Amygdala (tissue), 56 donors: ENCODE data around the gene GCNT2.
"Not testable (repeated sequence)": the region's sequence is repeated elsewhere in the genome, so short reads cannot be mapped to it uniquely, and the experiment has no call there.

Experiments
- DNase-seq, 56 donors: peaks; one replicate each; lab custom pipeline; 2025; lab: John Stamatoyannopoulos, UW

GCNT2 gene

DNA sequence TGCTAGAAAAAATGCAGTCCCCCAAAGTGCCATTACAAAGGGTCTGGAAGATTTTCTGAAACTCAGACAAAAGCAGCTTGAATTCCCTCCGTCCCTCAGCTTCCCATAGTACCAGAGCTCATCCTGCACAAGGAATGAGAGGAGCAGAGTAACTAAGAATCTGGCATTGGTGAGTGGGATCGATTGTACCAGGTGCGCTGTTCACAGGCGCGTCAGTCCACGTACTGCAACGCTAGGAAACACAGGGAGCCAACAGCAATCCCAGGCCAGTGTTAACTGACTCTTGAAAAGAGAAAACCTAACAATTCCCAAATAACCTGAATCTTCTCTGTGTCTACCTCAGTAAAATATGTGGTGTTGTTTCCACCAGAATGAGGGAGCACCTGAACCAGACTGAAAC lies 77.9 kb downstream of the GCNT2 start:
- no peak for DNase-seq

DNA sequence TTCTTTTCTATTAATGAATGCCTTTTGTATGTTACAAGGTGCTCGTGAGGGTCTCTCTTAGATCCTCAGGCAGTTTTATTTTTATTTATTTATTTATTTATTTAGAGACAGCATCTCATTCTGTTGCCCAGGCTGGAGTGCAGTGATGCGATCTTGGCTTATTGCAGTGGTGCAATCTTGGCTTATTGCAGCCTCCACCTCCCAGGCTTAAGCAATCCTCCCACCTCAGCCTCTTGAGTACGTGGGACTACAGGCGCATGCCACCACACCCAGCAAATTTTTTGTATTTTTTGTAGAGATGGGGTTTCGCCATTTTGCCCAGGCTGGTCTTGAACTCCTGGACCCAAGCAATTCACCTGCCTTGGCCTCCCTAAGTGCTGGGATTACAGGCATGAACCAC lies 79.5 kb downstream of the GCNT2 start:
- DNase-seq: not testable (repeated sequence)

DNA sequence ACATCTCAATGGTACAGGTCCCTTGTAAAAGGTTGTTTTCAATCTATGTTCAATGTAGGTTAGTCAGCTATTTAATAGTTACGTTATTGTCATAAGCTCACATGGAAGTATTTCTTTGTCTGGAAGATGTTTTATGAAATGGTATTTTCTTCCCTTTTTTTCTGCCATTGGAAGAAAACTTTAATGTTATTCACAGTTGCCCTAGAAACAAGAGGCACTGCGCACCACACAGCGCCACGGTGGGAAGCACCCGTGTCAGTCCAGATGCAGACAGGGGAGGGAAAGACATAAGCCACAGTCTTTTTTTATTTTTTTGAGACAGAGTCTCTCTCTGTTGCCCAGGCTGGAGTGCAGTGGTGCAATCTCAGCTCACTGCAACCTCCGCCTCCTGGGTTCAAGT lies 82.1 kb downstream of the GCNT2 start:
- no peak for DNase-seq

DNA sequence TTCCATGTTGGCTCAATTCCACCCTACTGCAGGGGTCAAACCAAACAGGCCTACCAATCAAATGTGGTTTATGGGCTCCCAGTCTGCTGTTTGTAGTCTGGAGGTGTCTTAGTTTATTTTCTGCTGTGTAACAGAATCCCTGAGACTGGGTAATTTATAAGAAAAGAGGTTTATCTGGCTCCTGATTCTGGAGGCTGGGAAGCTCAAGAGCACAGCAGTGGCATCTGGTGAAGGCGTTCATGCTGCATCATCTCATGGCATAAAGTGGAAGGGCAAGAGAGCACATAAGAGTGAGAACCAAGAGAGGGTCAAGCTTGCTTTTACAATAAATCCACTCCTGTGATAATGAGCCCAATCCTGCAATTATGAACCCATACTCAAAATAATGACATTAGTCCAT lies 87.9 kb downstream of the GCNT2 start:
- no peak for DNase-seq

DNA sequence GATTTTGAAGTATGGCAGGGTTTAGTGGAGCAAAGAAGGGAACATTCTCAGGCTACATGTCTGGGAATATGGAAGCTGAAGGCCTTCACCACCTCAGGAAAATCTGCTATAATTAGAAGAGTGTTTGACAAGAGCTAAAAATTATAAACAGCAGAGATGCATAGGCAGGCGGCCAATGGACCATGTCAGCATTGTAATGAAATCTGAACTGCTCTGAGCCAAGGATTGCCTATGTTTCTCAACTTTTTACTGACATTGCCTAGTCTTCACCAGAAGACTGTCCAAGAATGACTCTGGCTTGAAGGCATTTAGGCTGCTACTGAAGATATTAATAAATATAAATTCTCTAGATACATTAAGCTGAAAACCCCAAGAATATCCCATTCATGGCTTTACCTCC lies 89.1 kb downstream of the GCNT2 start:
- no peak for DNase-seq

DNA sequence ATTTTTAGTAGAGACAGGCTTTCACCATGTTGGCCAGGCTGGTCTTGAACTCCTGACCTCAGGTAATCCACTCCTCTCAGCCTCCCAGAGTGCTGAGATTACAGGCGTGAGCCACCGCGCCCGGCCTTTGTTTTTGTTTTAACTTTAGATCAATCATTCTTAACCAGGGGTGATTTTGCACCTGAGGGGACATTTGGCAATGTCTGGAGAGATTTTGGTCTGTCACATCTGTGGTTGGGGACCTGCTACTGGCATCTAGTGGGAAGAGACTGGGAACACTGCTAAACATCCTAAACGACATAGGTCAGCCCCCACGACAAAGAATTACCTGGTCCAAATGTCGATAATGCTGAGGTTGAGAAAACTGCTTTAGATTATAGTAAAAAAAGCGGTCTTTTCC lies 91.0 kb downstream of the GCNT2 start:
- no peak for DNase-seq

DNA sequence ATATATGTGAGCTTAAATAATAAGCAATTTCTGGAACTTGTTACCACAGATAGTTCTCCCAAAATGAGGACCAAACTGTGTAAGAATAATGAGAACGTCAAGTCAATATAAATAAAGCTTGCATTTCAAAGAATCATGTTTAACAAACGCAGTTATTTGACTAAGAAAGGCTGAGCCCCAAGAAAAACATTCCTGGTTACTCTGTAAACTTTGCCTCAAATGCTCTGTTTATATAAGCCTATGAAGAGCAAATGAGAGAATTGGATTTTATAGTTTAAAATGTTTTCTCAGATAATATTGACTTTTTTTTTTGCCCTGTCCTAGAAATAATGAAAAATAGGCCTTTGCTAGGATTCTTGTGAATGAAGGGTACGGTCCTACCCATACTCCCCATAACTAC lies 91.9 kb downstream of the GCNT2 start:
- no peak for DNase-seq

DNA sequence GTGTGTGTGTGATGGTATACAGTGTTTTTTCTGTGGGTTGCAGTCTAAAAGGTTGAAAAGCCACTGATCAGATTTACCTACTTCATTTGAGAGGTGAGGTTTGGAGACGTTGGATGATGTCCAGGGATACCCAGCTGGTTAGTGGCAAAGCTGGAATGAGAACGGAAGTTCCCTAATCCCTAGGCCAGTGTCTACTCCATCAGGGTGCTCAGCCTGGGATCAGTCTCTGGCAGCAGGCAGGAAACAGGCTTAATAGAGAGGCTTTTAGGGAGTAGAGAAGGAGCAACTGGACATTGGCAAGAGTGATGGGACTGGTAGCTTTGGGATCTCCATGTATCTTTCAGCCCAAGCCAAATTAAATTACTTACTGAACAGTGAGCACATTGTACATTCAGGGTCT lies 92.6 kb downstream of the GCNT2 start:
- no peak for DNase-seq

DNA sequence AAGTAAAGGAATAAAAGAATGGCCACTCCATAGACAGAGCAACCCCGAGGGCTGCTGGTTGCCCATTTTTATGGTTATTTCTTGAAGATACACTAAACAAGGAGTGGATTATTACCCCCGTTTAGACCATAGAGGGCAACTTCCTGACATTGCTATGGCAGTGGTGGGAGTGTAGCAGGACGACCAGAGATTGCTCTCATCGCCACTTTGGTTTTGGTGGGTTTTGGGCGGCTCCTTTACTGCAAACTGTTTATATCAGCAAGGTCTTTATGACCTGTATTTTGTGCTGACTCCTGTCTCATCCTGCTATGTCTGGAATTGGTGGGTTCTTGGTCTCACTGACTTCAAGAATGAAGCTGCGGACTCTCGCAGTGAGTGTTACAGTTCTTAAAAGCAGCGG lies 94.5 kb downstream of the GCNT2 start:
- no peak for DNase-seq

DNA sequence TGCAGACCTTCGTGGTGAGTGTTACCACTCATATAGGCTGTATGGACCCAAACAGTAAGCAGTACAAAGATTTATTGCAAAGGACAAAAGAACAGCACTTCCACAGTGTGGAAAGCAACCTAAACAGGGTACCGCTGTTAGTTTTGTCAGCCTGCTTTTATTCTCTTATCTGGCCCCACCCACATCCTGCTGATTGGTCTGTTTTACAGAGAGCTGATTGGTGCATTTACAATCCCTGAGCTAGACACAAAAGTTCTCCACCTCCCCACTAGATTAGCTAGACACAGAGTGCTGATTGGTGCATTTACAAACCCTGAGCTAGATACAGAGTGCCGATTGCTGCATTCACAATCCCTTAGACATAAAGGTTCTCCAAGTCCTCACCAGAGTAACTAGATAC lies 95.1 kb downstream of the GCNT2 start:
- DNase-seq: not testable (repeated sequence)

DNA sequence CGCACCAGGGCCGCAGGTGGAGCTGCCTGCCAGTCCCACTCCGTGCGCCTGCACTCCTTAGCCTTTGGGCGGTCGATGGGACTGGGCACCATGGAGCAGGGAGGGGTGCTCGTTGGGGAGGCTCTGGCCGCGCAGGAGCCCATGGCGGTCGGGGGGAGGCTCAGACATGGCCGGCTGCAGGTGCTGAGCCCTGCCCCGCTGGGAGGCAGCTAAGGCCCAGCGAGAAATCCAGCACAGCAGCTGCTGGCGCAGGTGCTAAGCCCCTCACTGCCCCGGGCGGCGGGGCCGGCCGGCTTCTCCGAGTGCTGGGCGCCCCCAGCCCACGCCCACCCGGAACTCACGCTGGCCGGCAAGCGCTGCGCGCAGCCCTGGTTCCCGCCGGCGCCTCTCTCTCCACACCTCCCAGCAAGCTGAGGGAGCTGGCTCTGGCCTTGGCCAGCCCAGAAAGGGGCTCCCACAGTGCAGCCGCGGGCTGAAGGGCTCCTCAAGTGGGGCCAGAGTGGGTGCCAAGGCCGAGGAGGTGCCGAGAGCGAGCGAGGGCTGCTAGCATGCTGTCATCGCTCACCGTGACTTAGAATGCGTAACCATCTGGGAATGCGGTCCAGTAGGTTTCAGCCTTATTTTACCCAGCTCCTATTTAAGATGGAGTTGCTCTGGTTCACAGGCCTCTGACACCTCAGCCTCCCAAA lies 96.0 kb downstream of the GCNT2 start:
- no peak for DNase-seq

DNA sequence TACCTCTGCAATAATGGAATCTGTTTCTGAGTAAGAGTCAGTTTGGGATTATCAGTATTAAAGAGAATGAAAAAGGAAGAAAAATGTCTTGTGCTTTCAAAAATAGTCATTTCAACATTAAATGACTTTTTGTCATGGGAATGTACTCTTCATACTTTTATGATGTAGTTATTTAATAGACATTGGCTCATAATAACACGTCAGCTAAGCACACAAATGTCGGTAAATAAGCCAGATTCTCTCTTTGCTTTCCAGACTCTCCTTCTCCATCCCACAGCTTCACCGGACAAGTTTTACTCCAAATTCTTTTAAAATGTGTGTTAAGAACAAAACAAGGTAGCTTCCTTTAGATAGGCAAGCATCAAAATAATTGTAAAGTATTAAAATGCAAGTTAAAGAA lies 97.3 kb downstream of the GCNT2 start:
- no peak for DNase-seq

DNA sequence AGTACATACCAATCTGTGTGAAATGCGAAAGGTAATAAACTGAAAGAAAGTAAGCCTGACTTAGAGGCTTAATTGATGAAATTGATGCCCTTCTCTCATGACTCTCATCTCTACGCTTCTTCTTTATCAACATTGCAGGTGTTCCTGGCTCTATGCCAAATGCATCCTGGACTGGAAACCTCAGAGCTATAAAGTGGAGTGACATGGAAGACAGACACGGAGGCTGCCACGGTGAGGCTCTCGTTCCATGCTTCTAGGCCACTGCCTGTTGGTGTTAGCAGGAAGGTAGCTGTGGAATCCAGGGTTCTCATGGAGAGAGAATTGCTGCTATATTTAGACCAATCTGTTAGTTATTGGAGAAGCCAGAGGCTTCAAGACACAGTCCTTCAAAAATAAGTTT lies 100.1 kb downstream of the GCNT2 start:
- no peak for DNase-seq

DNA sequence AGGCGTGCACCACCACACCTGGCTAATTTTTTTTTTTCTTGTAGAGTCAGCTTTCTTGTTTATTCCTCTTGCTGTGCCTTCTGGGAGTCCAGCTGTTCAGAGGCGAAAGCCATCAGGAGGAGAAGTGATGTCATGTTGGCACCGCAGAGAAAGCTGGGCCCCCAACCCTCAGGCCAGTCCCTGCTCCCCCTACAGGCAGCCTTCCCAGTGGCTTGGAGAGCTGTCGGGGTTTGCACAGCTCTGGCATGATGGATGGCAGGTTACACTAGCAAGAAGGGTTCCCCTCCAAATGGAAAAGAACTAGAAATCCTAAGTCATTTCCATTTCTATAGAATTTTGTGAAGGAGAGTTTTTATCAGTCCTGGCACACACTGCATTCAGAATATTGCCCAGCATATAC lies 100.7 kb downstream of the GCNT2 start:
- DNase-seq: no peak

DNA sequence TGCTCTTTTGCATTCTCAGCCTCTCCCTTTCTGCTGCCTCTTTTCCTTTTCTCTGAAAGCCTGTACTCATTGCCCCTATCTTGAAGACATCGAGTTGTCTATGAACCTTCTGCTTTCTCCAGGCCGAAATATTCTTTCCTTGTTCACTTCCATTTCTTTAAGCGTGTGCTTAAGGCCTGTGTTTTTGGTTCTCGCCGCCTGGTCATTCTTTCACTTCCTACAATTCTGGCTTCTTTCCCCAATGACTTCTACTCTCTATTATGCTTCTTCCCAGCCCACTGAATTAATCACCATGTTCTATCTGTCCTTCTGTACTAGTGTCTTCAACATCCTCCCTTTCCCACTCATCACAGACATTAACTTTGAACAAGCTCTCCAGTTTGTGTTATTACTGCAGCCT lies 103.7 kb downstream of the GCNT2 start:
- DNase-seq: no peak

DNA sequence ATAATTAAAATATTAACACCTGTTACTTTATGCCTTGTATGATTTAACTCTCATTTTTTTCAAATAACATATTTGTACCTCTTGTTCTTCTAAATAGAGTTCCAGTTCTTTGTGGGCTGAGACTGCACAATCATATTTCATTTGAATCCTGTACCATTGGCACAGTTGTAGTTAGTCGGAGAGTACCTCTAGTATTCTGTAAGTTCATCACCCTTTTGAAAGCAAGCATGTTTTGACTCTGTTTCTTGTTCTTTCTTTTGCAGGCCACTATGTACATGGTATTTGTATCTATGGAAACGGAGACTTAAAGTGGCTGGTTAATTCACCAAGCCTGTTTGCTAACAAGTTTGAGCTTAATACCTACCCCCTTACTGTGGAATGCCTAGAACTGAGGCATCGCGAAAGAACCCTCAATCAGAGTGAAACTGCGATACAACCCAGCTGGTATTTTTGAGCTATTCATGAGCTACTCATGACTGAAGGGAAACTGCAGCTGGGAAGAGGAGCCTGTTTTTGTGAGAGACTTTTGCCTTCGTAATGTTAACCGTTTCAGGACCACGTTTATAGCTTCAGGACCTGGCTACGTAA lies 105.1 kb downstream of the GCNT2 start:
- DNase-seq: no peak

DNA sequence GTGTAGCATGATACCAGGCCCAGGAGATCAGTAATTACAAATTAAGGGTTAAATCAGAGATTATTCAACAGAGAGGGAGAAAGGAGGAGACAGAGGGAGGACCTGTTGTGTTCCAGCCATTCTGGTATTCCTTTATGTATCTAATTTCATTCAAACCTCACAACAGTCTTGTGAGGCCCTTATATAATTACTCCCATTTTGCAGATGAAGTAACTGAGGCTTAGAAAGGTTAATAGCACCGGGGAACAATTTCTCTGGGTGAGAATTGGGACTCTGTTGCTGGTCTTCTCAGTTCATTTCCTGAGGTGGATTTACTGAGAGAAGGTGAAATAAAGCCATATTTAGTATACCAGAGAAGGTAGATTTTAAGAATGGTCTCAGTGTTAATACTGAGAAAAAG lies 106.6 kb downstream of the GCNT2 start:
- no peak for DNase-seq

DNA sequence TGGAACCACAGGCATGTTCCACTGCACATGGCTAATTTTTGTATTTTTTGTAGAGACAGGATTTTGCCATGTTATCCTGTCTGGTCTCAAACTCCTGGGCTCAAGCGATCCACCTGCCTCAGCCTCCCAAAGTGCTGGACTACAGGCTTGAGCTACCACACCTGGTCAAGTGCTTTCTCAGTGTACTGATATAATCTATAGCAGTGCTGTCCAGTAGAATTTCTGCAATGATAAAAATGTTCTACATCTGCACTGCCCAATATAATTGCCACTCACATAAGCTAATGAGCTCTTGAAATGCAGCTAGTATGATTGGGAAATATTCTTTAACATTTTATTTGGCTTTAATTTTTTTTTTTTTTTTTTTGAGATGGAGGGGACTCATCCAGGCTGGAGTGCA lies 109.0 kb downstream of the GCNT2 start:
- no peak for DNase-seq

DNA sequence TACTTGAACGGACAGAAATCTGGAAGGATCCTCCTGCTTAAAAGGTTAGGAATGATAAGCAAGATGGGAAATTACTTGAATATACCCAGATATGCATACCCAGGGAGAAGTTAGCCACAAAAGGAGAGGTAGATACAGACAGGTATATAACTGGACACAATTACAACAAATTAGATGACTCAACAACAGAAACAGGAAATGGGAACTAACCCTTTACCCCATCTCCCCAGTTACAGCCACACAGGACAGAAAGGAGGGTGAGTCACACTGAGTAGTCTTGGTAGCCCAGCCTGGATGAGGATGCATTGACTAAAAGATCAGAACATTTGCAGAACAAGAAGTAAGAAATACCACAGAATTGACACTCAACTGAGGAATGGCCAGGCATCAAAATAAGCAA lies 112.1 kb downstream of the GCNT2 start:
- DNase-seq: no peak

DNA sequence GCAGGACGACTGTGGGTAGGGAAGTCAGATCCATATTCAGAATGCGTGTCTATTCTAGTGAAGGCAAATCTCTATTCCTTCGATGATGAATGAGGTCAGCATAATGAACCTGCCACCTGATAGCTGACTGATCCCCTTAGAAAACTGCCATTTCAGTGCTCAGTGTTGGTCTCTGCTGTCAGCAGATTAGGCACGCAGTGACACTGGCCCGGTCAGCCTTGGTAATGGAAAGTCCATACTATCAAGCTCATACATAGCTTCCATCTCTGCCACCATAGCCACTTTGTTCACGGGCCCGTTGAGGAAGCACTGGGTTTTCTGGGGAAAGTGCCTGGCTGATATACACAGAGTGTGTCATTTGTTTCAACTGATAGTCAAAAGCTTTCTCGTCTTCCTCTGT lies 119.3 kb downstream of the GCNT2 start:
- no peak for DNase-seq

DNA sequence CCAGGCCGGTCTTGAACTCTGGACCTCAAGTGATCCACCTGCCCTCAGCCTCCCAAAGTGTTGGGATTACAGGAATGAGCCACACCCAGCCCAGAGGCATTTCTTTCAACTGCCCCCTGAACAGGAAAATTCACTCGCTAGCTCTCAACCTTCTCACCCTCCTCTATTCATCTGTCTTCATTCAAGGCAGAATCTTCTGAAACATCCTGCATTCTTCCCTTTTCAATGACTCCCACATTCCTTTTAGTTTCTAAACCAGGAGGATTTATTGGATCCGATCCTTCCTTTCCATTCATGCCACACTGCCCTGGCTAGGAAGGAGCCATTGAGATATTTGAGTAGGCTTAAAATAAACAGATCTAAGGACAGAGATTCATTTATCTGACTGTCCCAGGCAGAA lies 120.4 kb downstream of the GCNT2 start:
- DNase-seq: no peak

DNA sequence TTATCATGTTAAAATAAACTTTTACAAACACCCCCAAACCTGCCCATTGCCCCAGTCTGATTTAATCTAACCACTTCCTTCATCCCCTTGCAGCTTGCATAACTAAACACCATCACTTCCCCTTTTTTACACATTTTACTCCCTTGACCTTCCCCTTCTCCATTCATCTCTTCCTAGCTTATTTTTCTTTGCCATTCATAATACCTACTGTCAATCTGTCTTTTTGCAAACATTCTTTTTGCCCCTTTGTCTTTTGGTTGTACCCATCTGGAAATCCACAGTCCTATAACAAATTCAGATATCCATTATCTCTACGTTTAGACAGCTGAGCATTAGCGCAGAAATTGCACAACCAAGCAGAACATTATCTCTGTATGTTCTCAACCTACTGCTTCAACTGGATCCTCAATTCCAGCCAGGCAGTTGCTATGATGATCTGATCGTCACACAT lies 122.1 kb downstream of the GCNT2 start:
- DNase-seq: no peak

DNA sequence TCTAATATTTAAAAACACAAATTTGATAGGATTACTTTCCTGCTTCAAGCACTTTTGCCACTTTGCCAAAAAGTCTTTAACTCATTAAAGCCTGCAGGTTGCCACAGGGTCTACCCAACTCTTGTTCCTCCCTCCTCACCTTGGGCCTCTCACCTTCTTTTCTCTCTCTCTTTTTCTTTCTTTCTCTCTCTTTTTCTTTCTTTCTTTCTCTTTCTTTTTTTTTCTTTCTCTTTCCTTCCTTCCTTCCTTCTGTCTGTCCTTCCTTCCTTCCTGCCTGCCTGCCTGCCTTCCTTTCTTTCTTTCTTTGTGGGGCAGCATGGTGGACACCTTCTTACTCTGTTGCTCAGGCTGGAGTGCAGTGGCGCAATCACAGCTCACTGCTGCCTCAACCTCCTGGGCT lies 123.1 kb downstream of the GCNT2 start:
- DNase-seq: no peak
